PC-3 (cell line): ENCODE data around the gene MTHFD1L. TPM values are rescaled to one million over a fixed set of nuclear protein-coding genes. Genes with fewer than 3 reads are reported as not detected.

ENCODE experiments used
- ATAC-seq: fragments of 200-7000 bp; cut with Tn5 transposase; 2 replicates; pipeline ENCODE4 v1.9.1; 2020; ENCODE audit warnings: mild to moderate bottlenecking, moderate library complexity
- BruUV-seq: library from RNA; stranded (reverse); fragments of 400-500 nt; replicated peaks from 2 replicates; lab custom pipeline; 2021; lab: Mats Ljungman, UMichigan
- CTCF ChIA-PET: fragments of 300-600 bp; sonication (Branson Sonifier 250); formaldehyde crosslinking; loops from one replicate; lab custom pipeline; 2022; ENCODE audit warnings: antibody characterized with exemption; lab: Charles Lee
- POLR2A ChIA-PET: fragments of 300-600 bp; sonication (Branson Sonifier 250); formaldehyde crosslinking; loops from one replicate; lab custom pipeline; 2022; ENCODE audit warnings: antibody characterized with exemption; ENCODE audit not compliant: unreplicated experiment; lab: Charles Lee
- DNase-seq: peaks from one replicate; pipeline ENCODE4 v3.0.0-alpha.2; 2015
- H2AFZ ChIP-seq: fragments of 300-600 bp; sonication (generic); 2 replicates; pipeline ENCODE4 v1.6.0; 2016; ENCODE audit warnings: antibody characterized with exemption, low read length
- H3F3A ChIP-seq: fragments of 300-600 bp; sonication (generic); one replicate; pipeline ENCODE4 v1.6.0; 2017; ENCODE audit warnings: antibody characterized with exemption, low read length, control low read depth, mild to moderate bottlenecking; ENCODE audit not compliant: unreplicated experiment
- H3K27ac ChIP-seq: fragments of 300-600 bp; sonication (generic); 2 replicates; pipeline ENCODE4 v1.5.1; 2016; ENCODE audit warnings: mild to moderate bottlenecking, low read length
- H3K27me3 ChIP-seq: fragments of 300-600 bp; sonication (generic); 2 replicates; pipeline ENCODE4 v1.6.1; 2016; ENCODE audit warnings: low read length, mixed read lengths
- H3K36me3 ChIP-seq: fragments of 300-600 bp; sonication (generic); 2 replicates; pipeline ENCODE4 v1.6.1; 2016; ENCODE audit warnings: low read depth, mixed run types, low read length, mixed read lengths
- H3K4me1 ChIP-seq: fragments of 300-600 bp; sonication (generic); 2 replicates; pipeline ENCODE4 v1.5.1; 2016; ENCODE audit warnings: low read length; ENCODE audit not compliant: insufficient read depth
- H3K4me2 ChIP-seq: fragments of 300-600 bp; sonication (generic); 2 replicates; pipeline ENCODE4 v1.6.0; 2016; ENCODE audit warnings: low read length
- H3K4me3 ChIP-seq: fragments of 300-600 bp; sonication (generic); 2 replicates; pipeline ENCODE4 v1.5.1; 2016; ENCODE audit warnings: mild to moderate bottlenecking, low read length, mixed read lengths
- H3K79me2 ChIP-seq: fragments of 300-600 bp; sonication (generic); 2 replicates; pipeline ENCODE4 v1.6.1; 2017; ENCODE audit warnings: low read length, mixed read lengths
- H3K9ac ChIP-seq: fragments of 300-600 bp; sonication (generic); 2 replicates; pipeline ENCODE4 v1.6.0; 2016; ENCODE audit warnings: mild to moderate bottlenecking, low read length
- H3K9me2 ChIP-seq: fragments of 300-600 bp; sonication (generic); replicated peaks from 2 replicates; pipeline ENCODE4 v1.6.1; 2016; ENCODE audit warnings: mixed run types, low read length, mixed read lengths
- H3K9me3 ChIP-seq: fragments of 300-600 bp; sonication (generic); 2 replicates; pipeline ENCODE4 v1.6.1; 2016; ENCODE audit warnings: low read length, mixed read lengths
- H4K20me1 ChIP-seq: fragments of 300-600 bp; sonication (generic); 2 replicates; pipeline ENCODE4 v1.6.1; 2016; ENCODE audit warnings: low read length, mixed read lengths
- CTCF ChIP-seq: fragments of 300-600 bp; sonication (generic); conservative IDR thresholded peaks from 2 replicates; pipeline ENCODE4 v1.5.1; 2017; ENCODE audit warnings: antibody characterized with exemption, low read depth, mild to moderate bottlenecking, low read length
- EZH2 ChIP-seq: fragments of 300-600 bp; sonication (generic); IDR thresholded peaks from one replicate; pipeline ENCODE4 v1.6.1; 2017; ENCODE audit warnings: antibody characterized with exemption, mild to moderate bottlenecking, low read length; ENCODE audit not compliant: unreplicated experiment
- EZH2phosphoT487 ChIP-seq: fragments of 300-600 bp; sonication (generic); IDR thresholded peaks from 2 replicates; pipeline ENCODE4 v1.6.1; 2018; ENCODE audit warnings: mild to moderate bottlenecking, antibody characterized with exemption, low read length, borderline replicate concordance
- intact Hi-C: fragments of 100-400 bp; cut with micrococcal nuclease; formaldehyde crosslinking; loops from 2 replicates; pipeline ENCODE4 v1.9.0; 2023
- total RNA-seq: library from RNA; depleted of rRNA; stranded (reverse); fragments of >200 nt; gene quantifications from 2 replicates; pipeline ENCODE4 v1.2.3, GENCODE V29; 2014

The MTHFD1L gene
- total RNA-seq, 1 experiment from 2014 or later: 11.9 TPM

- Histone ChIP-seq H3F3A (no peaks in the 10 kb centered on the region), H3K36me3 (0 out of 2 replicates have a peak, but pooled peaks cover 6% of the 10 kb centered on the region), H4K20me1 (no peaks in the 10 kb centered on the region), H3K4me2 (no peak overlapping the region), H3K4me3 (no peak overlapping the region), H3K4me1 (peaks cover 18% of the 10 kb centered on the region), H3K27ac (no peak overlapping the region), H3K9me2 (no peaks in the 10 kb centered on the region), H3K9ac (no peak overlapping the region), H3K79me2 (no peaks in the 10 kb centered on the region), H2AFZ (no peak overlapping the region), H3K27me3 (no peaks in the 10 kb centered on the region), H3K9me3 (no peaks in the 10 kb centered on the region)
- BruUV-seq: no TSS peak
- ATAC-seq (no peak), DNase-seq (no peak)
- ChIA-PET POLR2A (no interaction called here), CTCF (no interaction called here)
- intact Hi-C loops: no loop called here
- TF ChIP-seq CTCF: no peak
- TF ChIP-seq EZH2: no peak
- TF ChIP-seq EZH2phosphoT487: no peak
These were observed 230.7 kb downstream of the MTHFD1L start for GRCh38 chr6:151096255-151096612.

- Histone ChIP-seq H3K27ac (no peak overlapping the region), H3K27me3 (no peaks in the 10 kb centered on the region), H3K4me2 (no peak overlapping the region), H3K79me2 (no peaks in the 10 kb centered on the region), H3F3A (no peaks in the 10 kb centered on the region), H3K4me3 (no peak overlapping the region), H4K20me1 (no peaks in the 10 kb centered on the region), H3K9me2 (no peaks in the 10 kb centered on the region), H3K4me1 (peaks cover 11% of the 10 kb centered on the region), H3K36me3 (0 out of 2 replicates have a peak, but pooled peaks cover 6% of the 10 kb centered on the region), H3K9me3 (no peaks in the 10 kb centered on the region), H3K9ac (no peak overlapping the region), H2AFZ (no peak overlapping the region)
- TF ChIP-seq CTCF (no peak), EZH2phosphoT487 (no peak), EZH2 (no peak)
- DNase-seq (no peak), ATAC-seq (no peak)
- ChIA-PET CTCF (no interaction called here), POLR2A (no interaction called here)
- intact Hi-C loops: no loop called here
- BruUV-seq: no TSS peak
These were observed 231.4 kb downstream of the MTHFD1L start for GRCh38 chr6:151096691-151097606.

- no peak overlapping the region for H2AFZ ChIP-seq
- 0 out of 2 replicates have a peak, but pooled peaks cover 6% of the 10 kb centered on the region for H3K36me3 ChIP-seq
- no peaks in the 10 kb centered on the region for H3F3A ChIP-seq
- ATAC-seq (no peak), DNase-seq (no peak)
- no peak overlapping the region for H3K27ac ChIP-seq
- H4K20me1 ChIP-seq: no peaks in the 10 kb centered on the region
- H3K27me3 ChIP-seq: no peaks in the 10 kb centered on the region
- H3K4me3 ChIP-seq: no peak overlapping the region
- no TSS peak for BruUV-seq
- intact Hi-C loops: no loop called here
- no peaks in the 10 kb centered on the region for H3K9me3 ChIP-seq
- POLR2A ChIA-PET: no interaction called here
- CTCF ChIA-PET: no interaction called here
- no peaks in the 10 kb centered on the region for H3K4me1 ChIP-seq
- no peak for TF ChIP-seq EZH2phosphoT487
- TF ChIP-seq EZH2: no peak
- TF ChIP-seq CTCF: no peak
- H3K9me2 ChIP-seq: no peaks in the 10 kb centered on the region
- H3K79me2 ChIP-seq: no peaks in the 10 kb centered on the region
- H3K9ac ChIP-seq: no peak overlapping the region
- no peak overlapping the region for H3K4me2 ChIP-seq
These were observed 232.7 kb downstream of the MTHFD1L start for GRCh38 chr6:151098166-151098565.
